ENCODE measurements around the gene SHISA7.

GRCh38 chr19:55441319-55441691 lies 1.8 kb downstream of the SHISA7 start:
- no peak for TF ChIP-seq CTCF (IDR thresholded peaks at IDR 0.05)
- TF ChIP-seq EP300 (IDR thresholded peaks at IDR 0.05), result no peak
